Measurements from ENCODE around the gene EIF2B1. TPM values are rescaled to one million over a fixed set of nuclear protein-coding genes. Genes with fewer than 3 reads are reported as not detected.

The EIF2B1 gene
- total and polyA plus RNA-seq, 2 donors (not counting 1 experiment from before 2014, with no cell fraction given): 48.9 to 54.0 TPM

DNA sequence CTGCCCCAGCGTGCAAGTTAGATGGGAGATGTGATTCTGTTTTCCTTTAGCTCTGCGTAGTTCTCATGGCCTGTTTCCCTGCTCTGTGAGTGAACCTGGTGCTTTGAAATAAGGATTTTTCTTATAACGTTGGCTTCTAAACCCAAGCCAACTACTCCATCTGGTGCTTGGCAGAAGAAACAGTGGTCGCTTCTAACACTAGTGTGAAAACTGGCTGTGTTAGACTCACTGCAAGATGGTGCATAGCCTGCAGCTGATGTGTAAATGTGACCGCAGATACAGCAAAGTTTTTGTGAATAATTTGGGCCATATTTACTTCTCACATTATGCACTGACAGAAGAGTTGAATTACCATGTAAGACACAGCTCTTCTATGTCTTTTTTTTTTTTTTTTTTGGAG is 12.4 kb upstream of the EIF2B1 start:
- Histone ChIP-seq H3K4me2 (replicated peaks; ENCODE audit: low read depth, low read length, poor library complexity, severe bottlenecking) (no peak overlapping the region), H3K27me3 (replicated peaks in 1 of 4; ENCODE audit: control extremely low read depth in 1 of 4, control insufficient read depth in 3 of 4, insufficient read depth in 4 of 4, low read length in 3 of 4) (no peaks in the 10 kb centered on the region), H2AFZ (ENCODE audit: insufficient read depth, low read depth, low read length, poor library complexity, severe bottlenecking) (no peak overlapping the region), H3K79me2 (ENCODE audit: control insufficient read depth, insufficient read depth, low read length) (peaks cover 28% of the 10 kb centered on the region), H3K4me1 (ENCODE audit: control insufficient read depth in 2 of 2, insufficient read depth in 2 of 2, low read length in 2 of 2) (no peaks in the 10 kb centered on the region), H3K36me3 (replicated peaks in 1 of 2; ENCODE audit: control extremely low read depth in 1 of 2, control insufficient read depth in 1 of 2, extremely low read depth in 1 of 2, insufficient read depth in 2 of 2, low read length in 1 of 2) (peaks cover 3 to 50% of the 10 kb centered on the region in 2 experiments), H4K20me1 (ENCODE audit: control insufficient read depth, insufficient read depth, low read length, poor library complexity, severe bottlenecking) (no peaks in the 10 kb centered on the region), H3K9me3 (ENCODE audit: control extremely low read depth in 1 of 3, control insufficient read depth in 2 of 3, insufficient read depth in 1 of 3, low read length in 2 of 3) (no peaks in the 10 kb centered on the region), H3K9ac (ENCODE audit: low read length) (no peak overlapping the region), H3K4me3 (ENCODE audit: control extremely low read depth in 1 of 5, extremely low read depth in 1 of 5, insufficient read depth in 1 of 5, low read depth in 2 of 5, low read length in 4 of 5) (no peak overlapping the region), H3K27ac (ENCODE audit: low read length in 2 of 2) (no peak overlapping the region)
- H3K4me1 Mint-ChIP-seq: no peaks in the 10 kb centered on the region
- TF ChIP-seq, protein P1, sequence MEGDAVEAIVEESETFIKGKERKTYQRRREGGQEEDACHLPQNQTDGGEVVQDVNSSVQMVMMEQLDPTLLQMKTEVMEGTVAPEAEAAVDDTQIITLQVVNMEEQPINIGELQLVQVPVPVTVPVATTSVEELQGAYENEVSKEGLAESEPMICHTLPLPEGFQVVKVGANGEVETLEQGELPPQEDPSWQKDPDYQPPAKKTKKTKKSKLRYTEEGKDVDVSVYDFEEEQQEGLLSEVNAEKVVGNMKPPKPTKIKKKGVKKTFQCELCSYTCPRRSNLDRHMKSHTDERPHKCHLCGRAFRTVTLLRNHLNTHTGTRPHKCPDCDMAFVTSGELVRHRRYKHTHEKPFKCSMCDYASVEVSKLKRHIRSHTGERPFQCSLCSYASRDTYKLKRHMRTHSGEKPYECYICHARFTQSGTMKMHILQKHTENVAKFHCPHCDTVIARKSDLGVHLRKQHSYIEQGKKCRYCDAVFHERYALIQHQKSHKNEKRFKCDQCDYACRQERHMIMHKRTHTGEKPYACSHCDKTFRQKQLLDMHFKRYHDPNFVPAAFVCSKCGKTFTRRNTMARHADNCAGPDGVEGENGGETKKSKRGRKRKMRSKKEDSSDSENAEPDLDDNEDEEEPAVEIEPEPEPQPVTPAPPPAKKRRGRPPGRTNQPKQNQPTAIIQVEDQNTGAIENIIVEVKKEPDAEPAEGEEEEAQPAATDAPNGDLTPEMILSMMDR (IDR thresholded peaks at IDR 0.05): no peak
- no peak for TF ChIP-seq EZH2 (IDR thresholded peaks at IDR 0.05; ENCODE audit: borderline replicate concordance, insufficient read depth, low read depth, low read length, poor library complexity, severe bottlenecking)
- ChIA-PET POLR2A (interaction anchor here (0.7 kb wide), 1 partner anchor 43 kb away, joined by 5 read pairs; no protein-coding TSS in a partner anchor), CTCF (no interaction called here)
- intact Hi-C loops (cut with micrococcal nuclease): no loop called here
- DNase-seq: no peak
- H3K27me3 Mint-ChIP-seq: no peaks in the 10 kb centered on the region
- no peaks in the 10 kb centered on the region for H3K9me3 Mint-ChIP-seq (ENCODE audit: insufficient read depth)
- H3K4me3 Mint-ChIP-seq: no peak overlapping the region
- no CpG with 5 or more reads among the region's 5 CpGs for WGBS (ENCODE audit: insufficient coverage)
- no peak for ATAC-seq (ENCODE audit: low read depth)
- H3K27ac Mint-ChIP-seq: no peak overlapping the region

- Histone ChIP-seq H3K27me3 (replicated peaks in 1 of 4; ENCODE audit: control extremely low read depth in 1 of 4, control insufficient read depth in 3 of 4, insufficient read depth in 4 of 4, low read length in 3 of 4) (no peaks in the 10 kb centered on the region), H3K4me2 (replicated peaks; ENCODE audit: low read depth, low read length, poor library complexity, severe bottlenecking) (no peak overlapping the region), H3K4me1 (ENCODE audit: control insufficient read depth in 2 of 2, insufficient read depth in 2 of 2, low read length in 2 of 2) (no peaks in the 10 kb centered on the region), H4K20me1 (ENCODE audit: control insufficient read depth, insufficient read depth, low read length, poor library complexity, severe bottlenecking) (no peaks in the 10 kb centered on the region), H2AFZ (ENCODE audit: insufficient read depth, low read depth, low read length, poor library complexity, severe bottlenecking) (no peak overlapping the region), H3K79me2 (ENCODE audit: control insufficient read depth, insufficient read depth, low read length) (peaks cover 28% of the 10 kb centered on the region), H3K9ac (ENCODE audit: low read length) (no peak overlapping the region), H3K9me3 (ENCODE audit: control extremely low read depth in 1 of 3, control insufficient read depth in 2 of 3, insufficient read depth in 1 of 3, low read length in 2 of 3) (no peaks in the 10 kb centered on the region), H3K4me3 (ENCODE audit: control extremely low read depth in 1 of 5, extremely low read depth in 1 of 5, insufficient read depth in 1 of 5, low read depth in 2 of 5, low read length in 4 of 5) (no peak overlapping the region), H3K27ac (ENCODE audit: low read length in 2 of 2) (no peak overlapping the region), H3K36me3 (replicated peaks in 1 of 2; ENCODE audit: control extremely low read depth in 1 of 2, control insufficient read depth in 1 of 2, extremely low read depth in 1 of 2, insufficient read depth in 2 of 2, low read length in 1 of 2) (peaks cover 3 to 45% of the 10 kb centered on the region in 2 experiments)
- ChIA-PET POLR2A (interaction anchor here (0.7 kb wide), 1 partner anchor 43 kb away, joined by 5 read pairs; no protein-coding TSS in a partner anchor), CTCF (no interaction called here)
- Mint-ChIP-seq H3K4me3 (no peak overlapping the region), H3K4me1 (no peaks in the 10 kb centered on the region), H3K9me3 (ENCODE audit: insufficient read depth) (no peaks in the 10 kb centered on the region), H3K27me3 (no peaks in the 10 kb centered on the region), H3K27ac (no peak overlapping the region)
- 100% methylated on average over 3 of the region's 3 CpGs for WGBS (ENCODE audit: insufficient coverage)
- DNase-seq: no peak
- no peak for TF ChIP-seq EZH2 (IDR thresholded peaks at IDR 0.05; ENCODE audit: borderline replicate concordance, insufficient read depth, low read depth, low read length, poor library complexity, severe bottlenecking)
- TF ChIP-seq, protein P1 (IDR thresholded peaks at IDR 0.05): no peak
- no peak for ATAC-seq (ENCODE audit: low read depth)
- intact Hi-C loops (cut with micrococcal nuclease): no loop called here
Observed at GRCh38 chr12:123645380-123645779, 11.9 kb upstream of the EIF2B1 start.
